NCI-H1105 treated with DMSO at 0.1 percent for 48 hours (cell line): ENCODE measurements around the gene PDE10A.

Experiments used
- DNase-seq: peaks from one replicate; lab custom pipeline; 2025; lab: John Stamatoyannopoulos, UW

The PDE10A gene

GRCh38 chr6:165662749-165663376 lies at the start of gene PDE10A:
Gene PDE10A, minus strand, starts transcription at chr6:165663241. Its CDS starts 430 bp downstream, at chr6:165662811.
- DNase-seq, result peak; percentile 67

- DNase-seq, result no peak
Observed at GRCh38 chr6:165708985-165709576, 46.0 kb upstream of the PDE10A start.

- DNase-seq, result no peak
Observed at GRCh38 chr6:165707067-165707853, 44.2 kb upstream of the PDE10A start.

GRCh38 chr6:165705941-165706340 lies 42.9 kb upstream of the PDE10A start:
- no peak for DNase-seq

GRCh38 chr6:165704045-165704748 lies 41.2 kb upstream of the PDE10A start:
- peak; percentile 30 for DNase-seq

- DNase-seq, result no peak
Observed at GRCh38 chr6:165702669-165703068, 39.6 kb upstream of the PDE10A start.

- no peak for DNase-seq
Observed at GRCh38 chr6:165701564-165702354, 38.7 kb upstream of the PDE10A start.

- DNase-seq, result no peak
Observed at GRCh38 chr6:165701005-165701404, 38.0 kb upstream of the PDE10A start.

GRCh38 chr6:165698868-165699267 lies 35.8 kb upstream of the PDE10A start:
- no peak for DNase-seq

- no peak for DNase-seq
Observed at GRCh38 chr6:165697171-165697570, 34.1 kb upstream of the PDE10A start.

- DNase-seq, result no peak
Observed at GRCh38 chr6:165695722-165696515, 32.9 kb upstream of the PDE10A start.

- no peak for DNase-seq
Observed at GRCh38 chr6:165694296-165694695, 31.3 kb upstream of the PDE10A start.

GRCh38 chr6:165692106-165692653 lies 29.1 kb upstream of the PDE10A start:
- DNase-seq, result no peak

GRCh38 chr6:165689699-165690098 lies 26.7 kb upstream of the PDE10A start:
- no peak for DNase-seq

GRCh38 chr6:165686596-165687365 lies 23.7 kb upstream of the PDE10A start:
- DNase-seq, result no peak

GRCh38 chr6:165685302-165685701 lies 22.3 kb upstream of the PDE10A start:
- peak; percentile 35 for DNase-seq

- DNase-seq, result peak; percentile 48
Observed at GRCh38 chr6:165684333-165684732, 21.3 kb upstream of the PDE10A start.

GRCh38 chr6:165680975-165681374 lies 17.9 kb upstream of the PDE10A start:
- DNase-seq, result no peak

GRCh38 chr6:165679326-165679725 lies 16.3 kb upstream of the PDE10A start:
- DNase-seq, result no peak

- no peak for DNase-seq
Observed at GRCh38 chr6:165678904-165679303, 15.9 kb upstream of the PDE10A start.
